GM12878 (cell line): ENCODE results near the gene APLP1. TPM values are rescaled to one million over a fixed set of nuclear protein-coding genes. Genes with fewer than 3 reads are reported as not detected.
A peak's percentile ranks its signal among the peaks of the same experiment; 100 is the strongest.

Source experiments
- ATAC-seq: fragments of 200-7000 bp; cut with Tn5 transposase; 3 replicates; pipeline ENCODE4 v1.9.1; 2020; ENCODE audit warnings: mild to moderate bottlenecking, moderate library complexity
- BruUV-seq: library from RNA; stranded (reverse); fragments of 400-500 nt; replicated peaks from 2 replicates; lab custom pipeline; 2021; lab: Mats Ljungman, UMichigan
- CTCF ChIA-PET: fragments of 300-600 bp; sonication (Branson Sonifier 250); formaldehyde crosslinking; extraction: SDS; loops from one replicate; lab custom pipeline; 2021; ENCODE audit warnings: inconsistent platforms; lab: Yijun Ruan, JAX
- POLR2A ChIA-PET: fragments of 350-600 bp; formaldehyde crosslinking; extraction: SDS; loops from one replicate; lab custom pipeline; 2021; ENCODE audit warnings: inconsistent platforms; lab: Charles Lee
- RAD21 ChIA-PET: fragments of 300-600 bp; sonication (Branson Sonifier 250); formaldehyde crosslinking; loops from one replicate; lab custom pipeline; 2023; ENCODE audit warnings: antibody characterized with exemption; ENCODE audit not compliant: unreplicated experiment; lab: Charles Lee
- SMC1A ChIA-PET: fragments of 300-600 bp; sonication (Branson Sonifier 250); formaldehyde crosslinking; loops from one replicate; lab custom pipeline; 2023; ENCODE audit not compliant: unreplicated experiment, uncharacterized antibody; lab: Charles Lee
- DNase-seq: peaks from one replicate; pipeline ENCODE4 v3.0.0-alpha.2; 2011; ENCODE audit warnings: low read depth, low spot score
- FAIRE-seq: peaks from 3 replicates; lab custom pipeline; 2011; peaks lifted over from hg19 to GRCh38; lab: Jason Lieb, UNC
- H2AFZ ChIP-seq: 2 replicates; pipeline ENCODE4 v1.6.0; 2011; ENCODE audit warnings: low read depth, low read length, control low read depth; ENCODE audit not compliant: control insufficient read depth
- H3K27ac ChIP-seq: 2 replicates; pipeline ENCODE4 v1.5.1; 2011; ENCODE audit warnings: control low read depth; ENCODE audit not compliant: control insufficient read depth, insufficient read depth
- H3K27me3 ChIP-seq, 2 experiments: replicated peaks in 1 of 2; 2 replicates each; pipeline versions ENCODE4 v1.6.0 to v1.6.1; 2011; ENCODE audit warnings: low read length in 1 of 2; ENCODE audit not compliant: control insufficient read depth in 2 of 2, insufficient read depth in 2 of 2
- H3K36me3 ChIP-seq, 2 experiments: 2 replicates each; pipeline ENCODE4 v1.5.1; 2011; ENCODE audit warnings: low read length in 1 of 2; ENCODE audit not compliant: control insufficient read depth in 2 of 2, insufficient read depth in 2 of 2
- H3K4me1 ChIP-seq: 2 replicates; pipeline ENCODE4 v1.6.1; 2011; ENCODE audit warnings: mild to moderate bottlenecking, low read length, moderate library complexity, mixed read lengths; ENCODE audit not compliant: control insufficient read depth, insufficient read depth
- H3K4me2 ChIP-seq: 2 replicates; pipeline ENCODE4 v1.6.0; 2011; ENCODE audit warnings: control low read depth; ENCODE audit not compliant: control insufficient read depth, insufficient read depth
- H3K4me3 ChIP-seq: fragments of 200-600 bp; sonication (generic); 2 replicates; pipeline ENCODE4 v1.5.1; 2016
- H3K79me2 ChIP-seq: 2 replicates; pipeline ENCODE4 v1.6.0; 2011; ENCODE audit warnings: low read length; ENCODE audit not compliant: control insufficient read depth, insufficient read depth
- H3K9ac ChIP-seq: 2 replicates; pipeline ENCODE4 v1.8.0; 2011; ENCODE audit warnings: low read length, control low read depth, mixed read lengths; ENCODE audit not compliant: control insufficient read depth, insufficient read depth
- H3K9me3 ChIP-seq: replicated peaks from 3 replicates; pipeline ENCODE4 v1.5.1; 2011; ENCODE audit warnings: mild to moderate bottlenecking, low read length; ENCODE audit not compliant: control insufficient read depth, insufficient read depth
- H4K20me1 ChIP-seq: 2 replicates; pipeline ENCODE4 v1.6.0; 2011; ENCODE audit not compliant: control insufficient read depth, insufficient read depth
- ATF2 ChIP-seq: IDR thresholded peaks from 2 replicates; pipeline ENCODE4 v1.6.1; 2012; ENCODE audit warnings: low read length, inconsistent platforms
- BACH1 ChIP-seq: fragments of 450-650 bp; IDR thresholded peaks from 2 replicates; pipeline ENCODE4 v1.6.1; 2017; ENCODE audit warnings: mild to moderate bottlenecking, borderline replicate concordance
- BRCA1 ChIP-seq: IDR thresholded peaks from 2 replicates; pipeline ENCODE4 v1.6.1; 2011; ENCODE audit warnings: low read depth, low read length, improper control_type of control experiment
- CREM ChIP-seq: IDR thresholded peaks from 2 replicates; pipeline ENCODE4 v1.6.1; 2014; ENCODE audit warnings: antibody characterized with exemption, low read depth
- E2F8 ChIP-seq: fragments of 450-650 bp; IDR thresholded peaks from 2 replicates; pipeline ENCODE4 v1.6.1; 2018; ENCODE audit warnings: mild to moderate bottlenecking, low read depth, moderate library complexity; ENCODE audit not compliant: partially characterized antibody
- E4F1 ChIP-seq: fragments of 450-650 bp; IDR thresholded peaks from 2 replicates; pipeline ENCODE4 v1.6.1; 2018; ENCODE audit warnings: borderline replicate concordance, mild to moderate bottlenecking; ENCODE audit not compliant: partially characterized antibody
- HDAC6 ChIP-seq: fragments of 200-600 bp; sonication (generic); IDR thresholded peaks from one replicate; pipeline ENCODE4 v1.8.0; 2017; ENCODE audit warnings: antibody characterized with exemption; ENCODE audit not compliant: unreplicated experiment
- MEF2B ChIP-seq: fragments of 450-650 bp; IDR thresholded peaks from 2 replicates; pipeline ENCODE4 v1.6.1; 2018; ENCODE audit warnings: mild to moderate bottlenecking, moderate library complexity; ENCODE audit not compliant: partially characterized antibody, poor library complexity, severe bottlenecking
- RUNX3 ChIP-seq: IDR thresholded peaks from 2 replicates; pipeline ENCODE4 v1.6.1; 2012; ENCODE audit warnings: low read length, inconsistent platforms
- SMAD5 ChIP-seq: IDR thresholded peaks from 2 replicates; pipeline ENCODE4 v1.6.1; 2016; ENCODE audit warnings: antibody characterized with exemption, low read depth
- SMC3 ChIP-seq: IDR thresholded peaks from 2 replicates; pipeline ENCODE4 v1.6.1; 2011; ENCODE audit warnings: low read length, improper control_type of control experiment, borderline replicate concordance
- TCF3 ChIP-seq: IDR thresholded peaks from 2 replicates; pipeline ENCODE4 v1.6.1; 2012; ENCODE audit warnings: low read depth, mild to moderate bottlenecking, low read length, borderline replicate concordance; ENCODE audit not compliant: insufficient read depth
- ZBTB33 ChIP-seq: fragments of 450-650 bp; IDR thresholded peaks from 2 replicates; pipeline ENCODE4 v1.6.1; 2017; ENCODE audit warnings: mild to moderate bottlenecking
- WGBS: methylation state at CpG from one replicate; pipeline ENCODE4 v1.1.6; 2016; ENCODE audit warnings: low lambda C conversion rate; ENCODE audit not compliant: insufficient replicate concordance, insufficient coverage; ENCODE audit errors: missing lambda C conversion rate; 5-methylcytosine and 5-hydroxymethylcytosine counted together
- in situ Hi-C: fragments of 300-500 bp; cut with MboI; formaldehyde crosslinking; loops from 9 replicates; pipeline ENCODE4 v1.14.3; 2018; ENCODE audit warnings: mixed read lengths
- intact Hi-C: fragments of 100-400 bp; cut with micrococcal nuclease; formaldehyde crosslinking; loops from one replicate; pipeline ENCODE4 v1.14.2; 2022; ENCODE audit not compliant: unreplicated experiment
- polyA plus RNA-seq, 11 experiments: library from polyadenylated mRNA; depleted of rRNA in 4 of 11; unstranded in 6 of 11; stranded (reverse) in 5 of 11; fragments of >200 nt; fragmentation: Nextera tagmentation in 4 of 11; fragmentation: Illumina TruSeq in 1 of 11; extraction: Ambion mirVana in 4 of 11; extraction: Trizol in 1 of 11; gene quantifications; 1 replicate in 1 of 11; 2 replicates in 10 of 11; pipeline versions ENCODE4 v1.2.1 to v1.2.3, GENCODE V29; 2011 to 2016; ENCODE audit warnings: inconsistent platforms in 2 of 11, missing spikeins in 2 of 11, low read depth in 1 of 11
- total RNA-seq, 4 experiments: library from RNA; depleted of rRNA in 3 of 4; stranded (reverse); fragments of >200 nt in 3 of 4; fragmentation: Illumina TruSeq in 1 of 4; extraction: Trizol in 1 of 4; gene quantifications; 2 replicates each; pipeline versions ENCODE4 v1.2.1 to v1.2.3, GENCODE V29; 2013 to 2021

APLP1 gene
- total and polyA plus RNA-seq, 10 of the 15 experiments (the other 5 are each of a cell fraction or from before 2014, with no cell fraction given) = 0.07 to 2.2 (median 0.91) TPM; not detected in 1

GRCh38 chr19:35833972-35834371 lies 34.4 kb upstream of the APLP1 start:
- no TSS peak for BruUV-seq
- ChIA-PET RAD21 (interaction anchor here (0.6 kb wide), 1 partner anchor 140 kb away, joined by 4 read pairs; no protein-coding TSS in a partner anchor), SMC1A (interaction anchor here (0.9 kb wide), 1 partner anchor 97 kb away, joined by 3 read pairs; no protein-coding TSS in a partner anchor), CTCF (no interaction called here), POLR2A (no interaction called here)
- Histone ChIP-seq H3K9ac (no peak overlapping the region), H3K4me1 (no peaks in the 10 kb centered on the region), H3K4me3 (no peak overlapping the region), H3K9me3 (no peaks in the 10 kb centered on the region), H3K27ac (no peak overlapping the region), H2AFZ (no peak overlapping the region), H4K20me1 (no peaks in the 10 kb centered on the region; the same call in 1 of the 2 replicates), H3K36me3 (no peaks in the 10 kb centered on the region), H3K79me2 (no peaks in the 10 kb centered on the region), H3K4me2 (no peak overlapping the region), H3K27me3 (no peaks in the 10 kb centered on the region; a peak in 2 of 4 replicates)
- 24% methylated on average over 7 of the region's 7 CpGs for WGBS
- in situ Hi-C loops = no loop called here
- peak; percentile 28; the same call in 2 of the 3 replicates for ATAC-seq
- DNase-seq = no peak
- TF ChIP-seq CREM (no peak), MEF2B (no peak), TCF3 (no peak), ZBTB33 (no peak), SMAD5 (no peak), BACH1 (no peak), SMC3 (no peak), HDAC6 (no peak), BRCA1 (no peak), E4F1 (no peak), RUNX3 (no peak), E2F8 (no peak), ATF2 (no peak)
- intact Hi-C loops = no loop called here
- no peak for FAIRE-seq
